Measurements from ENCODE around the gene GAPDHS. TPM values are rescaled to one million over a fixed set of nuclear protein-coding genes. Genes with fewer than 3 reads are reported as not detected.

GAPDHS gene
- total RNA-seq, 1 donor from 2014 or later: not detected

DNA sequence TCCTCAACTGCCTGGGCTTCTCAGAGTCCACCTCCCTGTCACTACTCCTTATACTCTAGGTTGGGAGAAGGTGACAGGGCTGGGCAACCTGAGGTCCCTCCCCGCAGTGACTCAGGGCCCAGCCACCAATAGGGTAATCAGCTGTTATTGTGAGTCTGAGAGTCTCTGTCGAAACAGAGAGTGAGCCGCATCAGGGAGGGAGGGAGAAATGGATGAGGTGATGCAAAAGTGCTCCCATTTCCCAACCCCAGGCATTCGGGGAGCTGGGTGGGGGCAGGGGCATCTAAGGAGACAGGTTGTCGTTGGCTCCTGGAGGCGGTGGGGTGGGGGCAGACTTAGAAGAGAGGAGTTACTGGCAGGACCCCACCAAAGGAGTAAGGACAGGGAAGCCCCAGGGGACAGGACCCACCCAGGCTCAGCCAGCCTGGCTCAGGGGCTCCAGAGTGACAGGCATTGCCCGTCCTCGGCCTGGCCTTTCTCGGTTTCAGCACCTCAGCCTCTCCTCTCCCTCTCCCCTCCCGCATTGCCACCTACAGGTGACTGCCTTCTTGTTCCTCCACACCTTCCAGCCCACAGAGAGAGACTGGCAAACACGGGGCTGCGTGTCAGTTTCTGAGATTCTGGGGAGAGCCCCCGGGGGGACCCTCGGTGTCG is 19.5 kb upstream of the GAPDHS start, which contains the start of gene DMKN:
Gene DMKN, minus strand, starts transcription at position 22 of the 654 bp plus-strand sequence. CDS start 174 bp downstream, outside the sequence.
- intact Hi-C loops (cut with micrococcal nuclease): no loop called here
- Mint-ChIP-seq H3K27me3 (peaks cover 41% of the 10 kb centered on the region), H3K4me1 (peaks cover 17% of the 10 kb centered on the region), H3K4me3 (no peak within 1 kb of the TSS), H3K27ac (no peak within 1 kb of the TSS), H3K9me3 (no peaks in the 10 kb centered on the region), H3K36me3 (ENCODE audit: low read depth) (no peaks in the 10 kb centered on the region)
- POLR2A ChIA-PET: no interaction called here
- TF ChIP-seq, protein P1, sequence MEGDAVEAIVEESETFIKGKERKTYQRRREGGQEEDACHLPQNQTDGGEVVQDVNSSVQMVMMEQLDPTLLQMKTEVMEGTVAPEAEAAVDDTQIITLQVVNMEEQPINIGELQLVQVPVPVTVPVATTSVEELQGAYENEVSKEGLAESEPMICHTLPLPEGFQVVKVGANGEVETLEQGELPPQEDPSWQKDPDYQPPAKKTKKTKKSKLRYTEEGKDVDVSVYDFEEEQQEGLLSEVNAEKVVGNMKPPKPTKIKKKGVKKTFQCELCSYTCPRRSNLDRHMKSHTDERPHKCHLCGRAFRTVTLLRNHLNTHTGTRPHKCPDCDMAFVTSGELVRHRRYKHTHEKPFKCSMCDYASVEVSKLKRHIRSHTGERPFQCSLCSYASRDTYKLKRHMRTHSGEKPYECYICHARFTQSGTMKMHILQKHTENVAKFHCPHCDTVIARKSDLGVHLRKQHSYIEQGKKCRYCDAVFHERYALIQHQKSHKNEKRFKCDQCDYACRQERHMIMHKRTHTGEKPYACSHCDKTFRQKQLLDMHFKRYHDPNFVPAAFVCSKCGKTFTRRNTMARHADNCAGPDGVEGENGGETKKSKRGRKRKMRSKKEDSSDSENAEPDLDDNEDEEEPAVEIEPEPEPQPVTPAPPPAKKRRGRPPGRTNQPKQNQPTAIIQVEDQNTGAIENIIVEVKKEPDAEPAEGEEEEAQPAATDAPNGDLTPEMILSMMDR (IDR thresholded peaks at IDR 0.05): no peak
- DNase-seq: no peak
- no peak for ATAC-seq (ENCODE audit: low read depth)
- CTCF ChIA-PET: interaction anchor here (1.6 kb wide), 1 partner anchor 78 kb away, joined by 3 read pairs; no protein-coding TSS in a partner anchor

DNA sequence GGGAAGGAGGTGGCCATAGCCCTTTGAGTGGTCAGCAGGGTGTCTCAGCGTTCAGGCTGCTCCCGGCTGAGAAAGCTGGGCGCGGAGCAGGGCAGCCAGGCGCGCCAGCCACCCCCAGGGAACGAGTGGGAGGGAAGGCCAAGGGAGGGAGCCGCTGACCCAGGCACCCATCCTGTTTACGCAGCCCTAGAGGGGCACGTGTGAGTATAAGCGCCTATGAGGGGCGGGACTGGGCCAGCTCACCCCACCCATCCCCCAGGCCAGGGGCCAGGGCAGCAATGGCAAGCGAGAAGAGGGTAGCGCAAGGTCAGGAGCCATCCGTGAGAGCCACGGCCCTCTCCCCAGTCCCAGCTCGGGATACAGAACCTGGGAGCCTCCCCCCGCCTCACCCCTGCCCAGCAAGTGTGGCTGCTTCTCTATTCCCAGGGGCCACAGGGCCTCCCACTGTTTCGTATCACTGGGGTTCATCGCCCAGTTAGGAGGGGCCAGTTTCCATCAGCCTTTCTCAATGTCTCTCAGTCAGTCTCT is 18.9 kb upstream of the GAPDHS start:
- DNase-seq (no peak), ATAC-seq (ENCODE audit: low read depth) (no peak)
- Mint-ChIP-seq H3K27me3 (peaks cover 42% of the 10 kb centered on the region), H3K27ac (no peak overlapping the region), H3K4me1 (peaks cover 15% of the 10 kb centered on the region), H3K9me3 (no peaks in the 10 kb centered on the region), H3K36me3 (ENCODE audit: low read depth) (no peaks in the 10 kb centered on the region), H3K4me3 (no peak overlapping the region)
- TF ChIP-seq, protein P1 (IDR thresholded peaks at IDR 0.05): no peak
- CTCF ChIA-PET: interaction anchor here (1.6 to 1.8 kb wide), 2 partner anchors 19 to 77 kb away, joined by 3 to 4 read pairs; no protein-coding TSS in a partner anchor
- intact Hi-C loops (cut with micrococcal nuclease): no loop called here
- POLR2A ChIA-PET: interaction anchor here (1.8 kb wide), 1 partner anchor 26 kb away, joined by 4 read pairs; no protein-coding TSS in a partner anchor

DNA sequence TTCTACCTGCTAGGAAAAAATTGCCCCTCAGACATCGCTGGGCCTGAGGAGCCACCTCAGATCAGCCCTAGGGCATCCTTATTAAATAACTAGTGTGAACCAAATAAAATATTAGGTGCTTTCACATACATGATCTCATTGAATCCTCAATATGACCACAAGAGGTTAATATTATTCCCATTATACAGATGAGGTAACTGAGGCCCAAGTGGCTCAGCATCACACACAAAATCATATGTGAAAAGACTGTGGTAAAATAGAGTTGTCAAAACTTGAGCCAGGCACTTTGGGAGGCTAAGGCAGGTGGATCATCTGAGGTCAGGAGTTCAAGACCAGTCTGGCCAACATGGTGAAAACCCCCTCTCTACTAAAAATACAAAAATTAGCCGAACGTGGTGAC is 16.9 kb upstream of the GAPDHS start:
- H3K27me3 Mint-ChIP-seq: peaks cover 34% of the 10 kb centered on the region
- H3K4me1 Mint-ChIP-seq: no peaks in the 10 kb centered on the region
- intact Hi-C loops (cut with micrococcal nuclease): no loop called here
- no peaks in the 10 kb centered on the region for H3K9me3 Mint-ChIP-seq
- no peaks in the 10 kb centered on the region for H3K36me3 Mint-ChIP-seq (ENCODE audit: low read depth)
- no peak overlapping the region for H3K4me3 Mint-ChIP-seq
- DNase-seq (no peak), ATAC-seq (ENCODE audit: low read depth) (no peak)
- ChIA-PET CTCF (no interaction called here), POLR2A (interaction anchor here (1.8 kb wide), 1 partner anchor 24 kb away, joined by 4 read pairs; no protein-coding TSS in a partner anchor)
- no peak overlapping the region for H3K27ac Mint-ChIP-seq
- TF ChIP-seq, protein P1 (IDR thresholded peaks at IDR 0.05): no peak

DNA sequence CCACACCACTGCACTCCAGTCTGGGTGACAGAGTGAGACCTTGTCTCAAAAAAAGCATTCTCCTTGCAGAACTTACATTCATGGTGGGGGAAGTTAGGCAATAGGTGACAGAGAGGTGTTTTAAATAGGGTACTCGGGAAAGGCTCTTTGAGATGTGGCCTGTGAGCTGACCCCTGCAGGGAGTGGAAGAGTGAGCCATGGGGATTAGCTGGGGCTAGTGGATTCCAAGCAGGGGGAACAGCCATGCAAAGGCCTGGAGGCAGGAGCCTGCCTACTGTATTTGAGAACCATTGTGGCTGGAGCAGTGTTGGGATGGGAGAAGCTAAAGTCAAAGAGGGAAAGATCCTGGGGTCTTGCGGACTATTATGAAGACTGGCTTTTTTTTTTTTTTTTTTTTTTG is 15.9 kb upstream of the GAPDHS start:
- H3K4me1 Mint-ChIP-seq: no peaks in the 10 kb centered on the region
- no peaks in the 10 kb centered on the region for H3K9me3 Mint-ChIP-seq
- H3K27ac Mint-ChIP-seq: no peak overlapping the region
- H3K27me3 Mint-ChIP-seq: peaks cover 28% of the 10 kb centered on the region
- intact Hi-C loops (cut with micrococcal nuclease): no loop called here
- TF ChIP-seq, protein P1 (IDR thresholded peaks at IDR 0.05): no peak
- H3K4me3 Mint-ChIP-seq: no peak overlapping the region
- ChIA-PET POLR2A (no interaction called here), CTCF (no interaction called here)
- no peaks in the 10 kb centered on the region for H3K36me3 Mint-ChIP-seq (ENCODE audit: low read depth)
- ATAC-seq (ENCODE audit: low read depth): no peak
- DNase-seq: no peak

DNA sequence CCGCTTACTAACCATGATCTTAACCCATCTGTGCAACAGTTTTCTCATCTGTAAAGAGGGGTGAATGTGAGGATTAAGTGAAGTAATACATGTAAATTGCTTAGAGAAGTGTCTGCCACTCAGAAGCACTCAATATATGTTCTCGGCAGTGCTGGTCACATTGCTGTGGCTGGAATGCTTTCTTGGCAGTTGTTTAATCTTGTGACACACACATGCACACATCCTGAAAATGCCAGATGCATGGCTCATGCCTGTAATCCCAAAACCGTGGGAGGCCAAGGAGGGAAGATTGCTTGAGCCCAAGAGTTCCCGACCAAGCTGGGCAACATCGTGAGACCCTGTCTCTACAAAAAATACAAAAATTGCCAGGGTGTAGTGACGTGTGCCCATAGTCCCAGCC is 14.9 kb upstream of the GAPDHS start:
- H3K27ac Mint-ChIP-seq: no peak overlapping the region
- no peaks in the 10 kb centered on the region for H3K36me3 Mint-ChIP-seq (ENCODE audit: low read depth)
- H3K27me3 Mint-ChIP-seq: peaks cover 24% of the 10 kb centered on the region
- intact Hi-C loops (cut with micrococcal nuclease): no loop called here
- H3K4me1 Mint-ChIP-seq: no peaks in the 10 kb centered on the region
- ATAC-seq (ENCODE audit: low read depth) (no peak), DNase-seq (no peak)
- H3K4me3 Mint-ChIP-seq: no peak overlapping the region
- CTCF ChIA-PET: no interaction called here
- TF ChIP-seq, protein P1 (IDR thresholded peaks at IDR 0.05): no peak
- POLR2A ChIA-PET: no interaction called here
- H3K9me3 Mint-ChIP-seq: no peaks in the 10 kb centered on the region

Measured in activated B cell treated with CpG ODN at 0.5 μM for 24 hours (primary cell).